Retinal pigment epithelial cell (primary cell): ENCODE data around the gene IFIT1B.

ENCODE experiments used
- DNase-seq: peaks from one replicate; pipeline ENCODE4 v3.0.0-alpha.2; 2010; ENCODE audit warnings: low read depth
- H3K4me3 ChIP-seq: 2 replicates; pipeline ENCODE4 v1.5.1; 2011; ENCODE audit warnings: mild to moderate bottlenecking, low read length, control low read depth, moderate library complexity
- TF ChIP-seq, protein P1 (sequence below): conservative IDR thresholded peaks from 2 replicates; pipeline ENCODE4 v1.5.1; 2011; ENCODE audit warnings: low read depth, low read length, control low read depth, inconsistent platforms

IFIT1B gene

DNA sequence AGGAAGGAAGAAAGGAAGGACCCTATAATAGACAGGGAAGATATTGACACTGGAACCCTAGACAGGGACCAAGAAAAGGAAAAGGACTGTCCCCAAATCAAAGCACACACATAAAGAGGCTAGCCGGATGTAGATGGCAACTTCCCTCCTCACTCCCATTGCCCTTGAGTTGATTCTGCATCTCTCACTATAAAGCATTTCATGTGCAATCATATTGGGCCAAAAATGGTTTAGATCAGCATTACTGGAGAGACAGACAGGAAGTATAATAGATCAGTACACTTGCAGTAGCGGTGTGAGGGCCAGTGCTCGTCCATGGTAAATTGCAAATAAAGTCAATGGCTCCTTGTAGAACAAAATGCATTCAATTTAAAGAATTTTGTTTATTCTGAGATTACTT, 41.6 kb upstream of the IFIT1B start:
- DNase-seq, result no peak
- TF ChIP-seq, protein P1, sequence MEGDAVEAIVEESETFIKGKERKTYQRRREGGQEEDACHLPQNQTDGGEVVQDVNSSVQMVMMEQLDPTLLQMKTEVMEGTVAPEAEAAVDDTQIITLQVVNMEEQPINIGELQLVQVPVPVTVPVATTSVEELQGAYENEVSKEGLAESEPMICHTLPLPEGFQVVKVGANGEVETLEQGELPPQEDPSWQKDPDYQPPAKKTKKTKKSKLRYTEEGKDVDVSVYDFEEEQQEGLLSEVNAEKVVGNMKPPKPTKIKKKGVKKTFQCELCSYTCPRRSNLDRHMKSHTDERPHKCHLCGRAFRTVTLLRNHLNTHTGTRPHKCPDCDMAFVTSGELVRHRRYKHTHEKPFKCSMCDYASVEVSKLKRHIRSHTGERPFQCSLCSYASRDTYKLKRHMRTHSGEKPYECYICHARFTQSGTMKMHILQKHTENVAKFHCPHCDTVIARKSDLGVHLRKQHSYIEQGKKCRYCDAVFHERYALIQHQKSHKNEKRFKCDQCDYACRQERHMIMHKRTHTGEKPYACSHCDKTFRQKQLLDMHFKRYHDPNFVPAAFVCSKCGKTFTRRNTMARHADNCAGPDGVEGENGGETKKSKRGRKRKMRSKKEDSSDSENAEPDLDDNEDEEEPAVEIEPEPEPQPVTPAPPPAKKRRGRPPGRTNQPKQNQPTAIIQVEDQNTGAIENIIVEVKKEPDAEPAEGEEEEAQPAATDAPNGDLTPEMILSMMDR, result no peak
- no peak overlapping the region for H3K4me3 ChIP-seq

DNA sequence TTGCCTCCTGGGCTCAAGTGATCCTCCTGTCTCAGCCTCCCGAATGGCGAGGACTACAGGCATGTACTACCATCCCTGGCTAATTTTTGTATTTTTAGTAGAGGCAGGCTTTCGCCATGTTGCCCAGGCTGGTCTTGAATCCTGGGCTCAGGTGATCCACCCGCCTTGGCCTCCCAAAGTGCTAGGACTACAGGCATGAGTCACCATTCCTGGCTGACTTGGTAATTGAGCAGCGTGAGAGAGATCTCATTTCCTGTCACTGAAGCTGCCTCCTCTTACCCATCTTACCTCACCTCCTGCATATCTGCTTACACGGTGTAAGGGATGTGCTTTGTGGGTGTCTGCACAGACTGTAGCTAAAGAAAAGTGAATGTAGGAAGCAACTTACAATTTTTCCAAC, 40.4 kb upstream of the IFIT1B start:
- TF ChIP-seq, protein P1, result no peak
- H3K4me3 ChIP-seq, result no peak overlapping the region
- DNase-seq, result no peak

- TF ChIP-seq, protein P1, result no peak
- DNase-seq, result no peak
- no peak overlapping the region for H3K4me3 ChIP-seq
Observed at GRCh38 chr10:89338713-89339112, 39.1 kb upstream of the IFIT1B start.

DNA sequence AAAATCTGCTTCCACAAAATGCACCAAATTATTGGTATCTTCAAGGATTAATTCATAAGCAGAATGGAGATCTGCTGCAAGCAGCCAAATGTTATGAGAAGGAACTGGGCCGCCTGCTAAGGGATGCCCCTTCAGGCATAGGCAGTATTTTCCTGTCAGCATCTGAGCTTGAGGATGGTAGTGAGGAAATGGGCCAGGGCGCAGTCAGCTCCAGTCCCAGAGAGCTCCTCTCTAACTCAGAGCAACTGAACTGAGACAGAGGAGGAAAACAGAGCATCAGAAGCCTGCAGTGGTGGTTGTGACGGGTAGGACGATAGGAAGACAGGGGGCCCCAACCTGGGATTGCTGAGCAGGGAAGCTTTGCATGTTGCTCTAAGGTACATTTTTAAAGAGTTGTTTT, 38.0 kb upstream of the IFIT1B start:
- no peak overlapping the region for H3K4me3 ChIP-seq
- no peak for DNase-seq
- TF ChIP-seq, protein P1, result no peak

DNA sequence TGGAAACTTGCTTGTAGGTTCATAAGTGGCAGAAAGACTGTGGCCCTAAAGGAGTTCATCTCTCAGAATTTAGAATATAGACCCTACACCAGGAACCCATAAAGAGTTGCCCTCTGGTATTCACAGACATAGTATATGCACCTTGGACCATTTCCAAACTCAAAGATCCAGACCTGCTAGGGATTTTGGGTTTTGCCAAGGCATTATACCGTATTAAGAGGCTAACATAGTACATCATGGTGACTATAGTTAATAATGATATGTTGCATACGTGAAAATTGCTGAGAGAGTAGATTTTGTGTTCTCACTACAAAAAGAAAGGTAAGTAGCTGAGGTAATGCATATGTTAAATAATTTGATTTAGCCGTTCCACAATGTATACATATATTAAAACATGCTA, 36.2 kb upstream of the IFIT1B start:
- TF ChIP-seq, protein P1, result no peak
- H3K4me3 ChIP-seq, result no peak overlapping the region
- DNase-seq, result no peak

DNA sequence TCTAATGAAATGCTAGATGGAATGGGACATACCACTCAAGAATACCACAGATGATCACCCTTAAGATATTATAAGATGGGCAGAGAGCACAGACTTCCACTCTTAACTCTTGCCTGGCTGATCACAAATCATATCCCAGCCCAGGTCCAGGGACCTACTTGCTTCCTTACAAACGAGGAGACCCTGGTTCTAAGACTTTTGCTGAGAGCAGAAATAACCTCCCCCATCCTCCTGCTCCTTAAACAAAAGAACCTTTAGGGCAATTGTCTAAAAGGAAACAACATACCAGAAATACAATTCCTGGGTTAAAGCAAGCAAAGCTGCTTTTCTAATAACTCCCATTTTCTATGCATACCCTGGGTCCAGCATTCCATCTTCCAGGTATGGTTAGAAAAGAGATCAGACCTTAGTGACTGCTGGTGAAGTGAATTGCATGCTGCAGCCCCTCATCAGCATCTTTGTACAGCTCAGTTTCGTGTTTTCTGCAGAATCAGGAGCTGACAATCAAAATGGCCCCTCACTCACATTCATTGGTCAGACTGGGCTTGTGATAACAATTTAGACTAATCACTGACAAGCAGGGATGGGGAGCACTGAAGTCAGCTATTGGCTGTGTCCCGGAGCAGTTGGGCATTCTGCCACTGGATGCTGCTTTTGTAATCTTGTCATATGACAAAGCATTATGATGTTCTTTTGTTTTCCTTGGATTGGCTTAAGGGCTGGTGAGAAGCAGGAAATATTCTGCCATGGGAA, 35.5 kb upstream of the IFIT1B start:
- TF ChIP-seq, protein P1, result no peak
- DNase-seq, result no peak
- H3K4me3 ChIP-seq, result peak overlapping the region; percentile 25

DNA sequence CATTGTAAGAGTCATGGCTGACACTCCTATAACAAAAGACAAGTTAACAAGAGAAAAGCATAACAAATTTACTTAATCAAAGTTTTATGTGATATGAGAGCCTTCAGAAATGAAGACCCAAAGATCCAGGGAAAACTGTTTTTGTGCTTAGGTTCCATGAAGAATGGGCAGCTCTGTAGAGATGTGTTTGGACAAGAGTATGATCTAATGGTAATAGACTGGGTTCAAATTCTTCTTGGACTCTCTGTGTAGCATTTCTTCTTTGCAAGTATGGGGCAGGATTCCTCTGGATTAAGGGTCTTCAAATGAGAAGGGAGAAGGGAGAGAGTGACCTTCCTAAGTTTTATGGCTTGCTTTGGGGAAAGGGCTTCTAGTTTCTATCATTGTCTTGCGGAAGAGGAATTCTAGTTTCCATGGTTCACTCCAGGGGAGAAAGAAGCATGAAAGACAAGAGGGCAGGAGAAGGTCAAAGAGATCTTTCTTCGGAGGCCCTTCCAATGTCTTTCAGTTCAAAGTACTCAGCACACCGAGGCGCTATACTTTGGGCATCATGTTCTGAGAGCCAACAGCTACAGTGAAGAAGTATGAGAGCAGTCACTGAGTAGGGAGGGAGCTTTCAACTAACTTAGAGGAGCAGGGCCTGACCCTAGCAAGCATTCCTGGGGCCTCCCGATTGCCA, 34.6 kb upstream of the IFIT1B start:
- DNase-seq, result no peak
- TF ChIP-seq, protein P1, result no peak
- H3K4me3 ChIP-seq, result no peak overlapping the region
